HEK293T (cell line): ENCODE results near the gene EYS.

Experiments used
- CTCF ChIA-PET: fragments of 350-600 bp; formaldehyde crosslinking; extraction: SDS; loops from one replicate; lab custom pipeline; 2021; ENCODE audit warnings: antibody characterized with exemption, inconsistent platforms; lab: Yijun Ruan, JAX
- POLR2A ChIA-PET: fragments of 350-600 bp; formaldehyde crosslinking; extraction: SDS; loops from one replicate; lab custom pipeline; 2020; ENCODE audit warnings: antibody characterized with exemption, inconsistent platforms; lab: Yijun Ruan, JAX
- DNase-seq: peaks from one replicate; pipeline ENCODE4 v3.0.0; 2012; ENCODE audit warnings: mixed read lengths; ENCODE audit errors: extremely low spot score
- ARNT ChIP-seq: fragments of 450-650 bp; IDR thresholded peaks from 2 replicates; pipeline ENCODE4 v1.6.1; 2017; ENCODE audit warnings: mild to moderate bottlenecking
- BHLHE40 ChIP-seq: fragments of 450-650 bp; IDR thresholded peaks from 2 replicates; pipeline ENCODE4 v1.6.1; 2016; ENCODE audit warnings: mild to moderate bottlenecking, moderate library complexity, borderline replicate concordance
- CTBP1 ChIP-seq: fragments of 450-650 bp; IDR thresholded peaks from 2 replicates; pipeline ENCODE4 v1.6.1; 2016; ENCODE audit warnings: borderline replicate concordance
- ELF4 ChIP-seq: fragments of 450-650 bp; IDR thresholded peaks from 2 replicates; pipeline ENCODE4 v1.6.1; 2017; ENCODE audit warnings: antibody characterized with exemption
- FOXA1 ChIP-seq: fragments of 450-650 bp; IDR thresholded peaks from 2 replicates; pipeline ENCODE4 v1.6.1; 2016; ENCODE audit warnings: mild to moderate bottlenecking
- FOXK2 ChIP-seq: fragments of 450-650 bp; IDR thresholded peaks from 2 replicates; pipeline ENCODE4 v1.6.1; 2016; ENCODE audit warnings: mild to moderate bottlenecking
- FOXM1 ChIP-seq: fragments of 450-650 bp; IDR thresholded peaks from 2 replicates; pipeline ENCODE4 v1.6.1; 2017; ENCODE audit warnings: mild to moderate bottlenecking, borderline replicate concordance
- HDGF ChIP-seq: fragments of 450-650 bp; IDR thresholded peaks from 2 replicates; pipeline ENCODE4 v1.6.1; 2017; ENCODE audit warnings: antibody characterized with exemption, borderline replicate concordance
- L3MBTL2 ChIP-seq: fragments of 450-650 bp; conservative IDR thresholded peaks from 2 replicates; pipeline ENCODE4 v1.6.1; 2016; ENCODE audit warnings: mild to moderate bottlenecking
- LEF1 ChIP-seq: fragments of 450-650 bp; IDR thresholded peaks from 2 replicates; pipeline ENCODE4 v1.6.1; 2017; ENCODE audit warnings: mild to moderate bottlenecking, borderline replicate concordance
- NFRKB ChIP-seq: fragments of 450-650 bp; IDR thresholded peaks from 2 replicates; pipeline ENCODE4 v1.6.1; 2016; ENCODE audit warnings: mild to moderate bottlenecking, moderate library complexity
- PKNOX1 ChIP-seq: fragments of 450-650 bp; IDR thresholded peaks from 2 replicates; pipeline ENCODE4 v1.6.1; 2016
- SP1 ChIP-seq: fragments of 450-650 bp; IDR thresholded peaks from 2 replicates; pipeline ENCODE4 v1.6.1; 2017
- SUZ12 ChIP-seq: fragments of 450-650 bp; IDR thresholded peaks from 2 replicates; pipeline ENCODE4 v1.6.1; 2016; ENCODE audit warnings: mild to moderate bottlenecking
- TARDBP ChIP-seq: fragments of 450-650 bp; IDR thresholded peaks from 2 replicates; pipeline ENCODE4 v1.6.1; 2016
- ZNF384 ChIP-seq: fragments of 450-650 bp; IDR thresholded peaks from 2 replicates; pipeline ENCODE4 v1.6.1; 2016

The EYS gene

GRCh38 chr6:65116326-65116725, 590.7 kb downstream of the EYS start:
- TF ChIP-seq SP1: no peak
- TF ChIP-seq CTBP1: 0 out of 2 replicates have a peak, but pooled peaks have one; percentile 9
- ChIA-PET POLR2A (no interaction called here), CTCF (interaction anchor here (0.7 kb wide), 1 partner anchor 11 kb away, joined by 3 read pairs; no protein-coding TSS in a partner anchor)
- peak; percentile 11 for DNase-seq

GRCh38 chr6:65113581-65113980, 593.4 kb downstream of the EYS start:
- no peak for DNase-seq
- no peak for TF ChIP-seq TARDBP
- no peak for TF ChIP-seq ARNT
- TF ChIP-seq SP1: no peak
- TF ChIP-seq L3MBTL2: no peak
- TF ChIP-seq CTBP1: no peak
- TF ChIP-seq BHLHE40: no peak
- no peak for TF ChIP-seq FOXM1
- no peak for TF ChIP-seq FOXA1
- no peak for TF ChIP-seq HDGF
- no peak for TF ChIP-seq ELF4
- no peak for TF ChIP-seq LEF1
- no peak for TF ChIP-seq ZNF384
- no peak for TF ChIP-seq SUZ12
- no peak for TF ChIP-seq NFRKB
- no peak for TF ChIP-seq PKNOX1
- TF ChIP-seq FOXK2: no peak
- CTCF ChIA-PET: no interaction called here
- POLR2A ChIA-PET: no interaction called here

GRCh38 chr6:65112435-65112834, 594.6 kb downstream of the EYS start:
- POLR2A ChIA-PET: no interaction called here
- DNase-seq: no peak
- CTCF ChIA-PET: no interaction called here
- TF ChIP-seq TARDBP: no peak
- no peak for TF ChIP-seq LEF1
- TF ChIP-seq PKNOX1: no peak
- TF ChIP-seq CTBP1: no peak
- no peak for TF ChIP-seq L3MBTL2
- TF ChIP-seq ZNF384: no peak
- TF ChIP-seq SP1: no peak

- DNase-seq: no peak
- CTCF ChIA-PET: no interaction called here
Observed at GRCh38 chr6:65110031-65110430, 597.0 kb downstream of the EYS start.

GRCh38 chr6:65098349-65098748, 608.7 kb downstream of the EYS start:
- DNase-seq: no peak
- POLR2A ChIA-PET: no interaction called here
- CTCF ChIA-PET: no interaction called here
- no peak for TF ChIP-seq L3MBTL2
- TF ChIP-seq SUZ12: no peak
- no peak for TF ChIP-seq ARNT
- TF ChIP-seq ELF4: no peak
- no peak for TF ChIP-seq SP1
- TF ChIP-seq PKNOX1: no peak
- no peak for TF ChIP-seq NFRKB

More at GRCh38 chr6:65110031-65110430, 597.0 kb downstream of the EYS start:
- TF ChIP-seq SP1 (no peak), FOXK2 (no peak), BHLHE40 (no peak), PKNOX1 (no peak), L3MBTL2 (no peak), FOXM1 (no peak), SUZ12 (no peak), NFRKB (no peak), ZNF384 (no peak), TARDBP (no peak), ARNT (no peak), CTBP1 (no peak), FOXA1 (no peak)
- POLR2A ChIA-PET: no interaction called here

- DNase-seq: no peak
- CTCF ChIA-PET: interaction anchor here (0.6 kb wide), 1 partner anchor 1304 kb away, joined by 3 read pairs; no protein-coding TSS in a partner anchor
- POLR2A ChIA-PET: no interaction called here
- no peak for TF ChIP-seq NFRKB
- TF ChIP-seq HDGF: no peak
- no peak for TF ChIP-seq ARNT
- TF ChIP-seq BHLHE40: no peak
- TF ChIP-seq FOXA1: no peak
- TF ChIP-seq ELF4: no peak
- TF ChIP-seq SUZ12: no peak
- no peak for TF ChIP-seq L3MBTL2
- no peak for TF ChIP-seq CTBP1
- TF ChIP-seq SP1: no peak
- TF ChIP-seq LEF1: no peak
- no peak for TF ChIP-seq FOXK2
Observed at GRCh38 chr6:65091561-65091960, 615.5 kb downstream of the EYS start.
